ENCODE data around the gene LYPD8. TPM values are rescaled to one million over a fixed set of nuclear protein-coding genes. Genes with fewer than 3 reads are reported as not detected.

Gene LYPD8
- total RNA-seq, 4 donors from 2014 or later: not detected

- Histone ChIP-seq H3K27ac (no peak overlapping the region), H3K36me3 (no peaks in the 10 kb centered on the region), H3K9me3 (no peaks in the 10 kb centered on the region), H3K27me3 (no peaks in the 10 kb centered on the region), H3K4me3 (no peak overlapping the region), H3K4me1 (no peaks in the 10 kb centered on the region)
- TF ChIP-seq POLR2A (IDR thresholded peaks at IDR 0.05): no peak
- no peak for TF ChIP-seq CTCF (IDR thresholded peaks at IDR 0.05)
- WGBS, 2 donors: 66 to 69% methylated on average over 3 of the region's 3 CpGs
- DNase-seq: no peak
- intact Hi-C loops (cut with DNase I): no loop called here
Measured at GRCh38 chr1:248788327-248788726, 32.8 kb upstream of the LYPD8 start.

- Histone ChIP-seq H3K4me3 (no peak overlapping the region), H3K9me3 (no peaks in the 10 kb centered on the region), H3K36me3 (no peaks in the 10 kb centered on the region), H3K4me1 (no peaks in the 10 kb centered on the region), H3K27ac (no peak overlapping the region), H3K27me3 (no peaks in the 10 kb centered on the region)
- no peak for DNase-seq
- WGBS, 2 donors: 89 to 97% methylated on average over 4 of the region's 4 CpGs
- intact Hi-C loops (cut with DNase I): no loop called here
- TF ChIP-seq CTCF (IDR thresholded peaks at IDR 0.05): no peak
Measured at GRCh38 chr1:248787430-248787829, 31.9 kb upstream of the LYPD8 start.

- H3K9me3 ChIP-seq: no peaks in the 10 kb centered on the region
- no peaks in the 10 kb centered on the region for H3K4me1 ChIP-seq
- intact Hi-C loops (cut with DNase I): no loop called here
- TF ChIP-seq CTCF (IDR thresholded peaks at IDR 0.05) (no peak), POLR2A (IDR thresholded peaks at IDR 0.05) (no peak)
- H3K36me3 ChIP-seq: no peaks in the 10 kb centered on the region
- H3K27me3 ChIP-seq: no peaks in the 10 kb centered on the region
- H3K4me3 ChIP-seq: no peak overlapping the region
- WGBS, 2 donors: 44 to 65% methylated on average over 3 of the region's 3 CpGs
- no peak for DNase-seq
- no peak overlapping the region for H3K27ac ChIP-seq
Measured at GRCh38 chr1:248786156-248786555, 30.6 kb upstream of the LYPD8 start.

- intact Hi-C loops (cut with DNase I): no loop called here
- TF ChIP-seq CTCF (IDR thresholded peaks at IDR 0.05) (no peak), POLR2A (IDR thresholded peaks at IDR 0.05) (no peak)
- WGBS, 2 donors: 48 to 53% methylated on average over 2 to 3 of the region's 3 CpGs
- no peak for DNase-seq
- Histone ChIP-seq H3K27me3 (no peaks in the 10 kb centered on the region), H3K4me3 (no peak overlapping the region), H3K27ac (no peak overlapping the region), H3K36me3 (no peaks in the 10 kb centered on the region), H3K9me3 (no peaks in the 10 kb centered on the region), H3K4me1 (no peaks in the 10 kb centered on the region)
Measured at GRCh38 chr1:248783367-248783766, 27.8 kb upstream of the LYPD8 start.

- intact Hi-C loops (cut with DNase I): no loop called here
- Histone ChIP-seq H3K27me3 (no peaks in the 10 kb centered on the region), H3K4me1 (no peaks in the 10 kb centered on the region), H3K4me3 (no peak overlapping the region), H3K9me3 (peaks cover 0 to 1% (median 0%) of the 10 kb centered on the region in 3 donors), H3K36me3 (no peaks in the 10 kb centered on the region), H3K27ac (no peak overlapping the region)
- WGBS, 2 donors: 72 to 89% methylated on average over 16 of the region's 16 CpGs
- no peak for TF ChIP-seq CTCF (IDR thresholded peaks at IDR 0.05)
- TF ChIP-seq POLR2A (IDR thresholded peaks at IDR 0.05): no peak
- no peak for DNase-seq
Measured at GRCh38 chr1:248782416-248783141, 27.0 kb upstream of the LYPD8 start.
